ENCODE measurements around the gene PCNX2. TPM values are rescaled to one million over a fixed set of nuclear protein-coding genes. Genes with fewer than 3 reads are reported as not detected.

The PCNX2 gene
- total and polyA plus RNA-seq, 2 of the 13 experiments (the other 11 are each of a cell fraction or from before 2014, with no cell fraction given), result 0.11 to 0.42 TPM

DNA sequence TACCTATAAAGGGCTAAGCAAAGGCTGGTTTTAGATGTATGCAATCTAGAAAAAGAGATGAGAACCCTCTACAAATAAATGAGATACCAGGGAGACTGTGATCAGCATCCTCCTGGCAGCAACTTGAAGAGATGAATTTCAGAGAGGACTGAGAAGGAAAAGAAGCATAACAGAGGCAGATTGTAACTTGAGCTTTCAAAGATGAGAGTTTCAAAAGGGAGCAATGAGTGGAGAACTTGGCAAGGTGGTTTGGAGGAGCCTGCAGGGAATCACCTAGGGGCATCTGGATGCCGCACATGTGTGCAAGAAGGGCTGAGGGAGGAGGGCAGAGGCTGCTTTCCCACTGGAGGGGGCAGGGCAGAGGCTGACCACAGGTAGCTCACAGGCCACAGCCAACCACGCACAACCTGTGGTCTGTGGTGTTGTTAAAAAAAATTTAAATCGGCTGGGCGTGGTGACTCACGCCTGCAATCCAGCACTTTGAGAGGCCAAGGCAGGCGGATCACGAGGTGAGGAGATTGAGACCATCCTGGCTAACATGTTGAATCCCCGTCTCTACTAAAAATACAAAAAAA, 50.2 kb downstream of the PCNX2 start:
- WGBS (ENCODE audit: low lambda C conversion rate), result 82% methylated on average over 8 of the region's 8 CpGs
- no TSS peak for BruUV-seq (replicated peaks)
- Histone ChIP-seq H3K4me3 (replicated peaks in 1 of 3; ENCODE audit: insufficient read depth in 1 of 3, low read depth in 2 of 3, low read length in 3 of 3) (no peak overlapping the region), H3K4me1 (ENCODE audit: insufficient read depth, low read length) (0 out of 2 replicates have a peak, but pooled peaks cover 16% of the 10 kb centered on the region), H3K27ac (ENCODE audit: extremely low read length, insufficient read depth, low read length) (no peak overlapping the region), H3K4me2 (ENCODE audit: low read depth, low read length) (no peak overlapping the region), H3K9me3 (ENCODE audit: low read length) (no peaks in the 10 kb centered on the region), H3K9ac (ENCODE audit: insufficient read depth, low read depth, low read length) (no peak overlapping the region), H4K20me1 (ENCODE audit: insufficient read depth, low read length) (no peaks in the 10 kb centered on the region), H2AFZ (ENCODE audit: low read length) (no peak overlapping the region), H3K36me3 (replicated peaks in 1 of 2; ENCODE audit: control insufficient read depth in 1 of 2, insufficient read depth in 2 of 2, low read length in 2 of 2) (no peaks in the 10 kb centered on the region), H3K79me2 (ENCODE audit: insufficient read depth, low read length) (no peaks in the 10 kb centered on the region), H3K27me3 (ENCODE audit: control insufficient read depth in 1 of 2, insufficient read depth in 2 of 2, low read length in 2 of 2) (no peaks in the 10 kb centered on the region; a peak in 1 of 5 replicates)
- ATAC-seq (no peak), DNase-seq (ENCODE audit: low spot score) (no peak), FAIRE-seq (no peak)
- intact Hi-C loops (cut with micrococcal nuclease; ENCODE audit: unreplicated experiment) (no loop called here), in situ Hi-C loops (cut with HindIII; ENCODE audit: extremely low pct_ligation_motif_present, low pct_unique_long_range_greater_than_20kb) (loop anchor here (25.0 kb wide), 2 partner anchors 1383 to 1483 kb away; no protein-coding TSS in a partner anchor)
- ChIA-PET POLR2A (no interaction called here), CTCF (ENCODE audit: low intra/inter-chr PET ratio, low total read pairs) (no interaction called here)
- TF ChIP-seq SCMH1 (CRISPR knock-in tag; IDR thresholded peaks at IDR 0.05; ENCODE audit: borderline replicate concordance) (no peak), AHR (CRISPR knock-in tag; IDR thresholded peaks at IDR 0.05) (no peak), SETDB1 (CRISPR knock-in tag; IDR thresholded peaks at IDR 0.05; ENCODE audit: borderline replicate concordance) (no peak)
- TF ChIP-seq, protein P1, sequence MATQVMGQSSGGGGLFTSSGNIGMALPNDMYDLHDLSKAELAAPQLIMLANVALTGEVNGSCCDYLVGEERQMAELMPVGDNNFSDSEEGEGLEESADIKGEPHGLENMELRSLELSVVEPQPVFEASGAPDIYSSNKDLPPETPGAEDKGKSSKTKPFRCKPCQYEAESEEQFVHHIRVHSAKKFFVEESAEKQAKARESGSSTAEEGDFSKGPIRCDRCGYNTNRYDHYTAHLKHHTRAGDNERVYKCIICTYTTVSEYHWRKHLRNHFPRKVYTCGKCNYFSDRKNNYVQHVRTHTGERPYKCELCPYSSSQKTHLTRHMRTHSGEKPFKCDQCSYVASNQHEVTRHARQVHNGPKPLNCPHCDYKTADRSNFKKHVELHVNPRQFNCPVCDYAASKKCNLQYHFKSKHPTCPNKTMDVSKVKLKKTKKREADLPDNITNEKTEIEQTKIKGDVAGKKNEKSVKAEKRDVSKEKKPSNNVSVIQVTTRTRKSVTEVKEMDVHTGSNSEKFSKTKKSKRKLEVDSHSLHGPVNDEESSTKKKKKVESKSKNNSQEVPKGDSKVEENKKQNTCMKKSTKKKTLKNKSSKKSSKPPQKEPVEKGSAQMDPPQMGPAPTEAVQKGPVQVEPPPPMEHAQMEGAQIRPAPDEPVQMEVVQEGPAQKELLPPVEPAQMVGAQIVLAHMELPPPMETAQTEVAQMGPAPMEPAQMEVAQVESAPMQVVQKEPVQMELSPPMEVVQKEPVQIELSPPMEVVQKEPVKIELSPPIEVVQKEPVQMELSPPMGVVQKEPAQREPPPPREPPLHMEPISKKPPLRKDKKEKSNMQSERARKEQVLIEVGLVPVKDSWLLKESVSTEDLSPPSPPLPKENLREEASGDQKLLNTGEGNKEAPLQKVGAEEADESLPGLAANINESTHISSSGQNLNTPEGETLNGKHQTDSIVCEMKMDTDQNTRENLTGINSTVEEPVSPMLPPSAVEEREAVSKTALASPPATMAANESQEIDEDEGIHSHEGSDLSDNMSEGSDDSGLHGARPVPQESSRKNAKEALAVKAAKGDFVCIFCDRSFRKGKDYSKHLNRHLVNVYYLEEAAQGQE (IDR thresholded peaks at IDR 0.05; ENCODE audit: borderline replicate concordance in 1 of 2, low read depth in 1 of 2, low read length in 2 of 2), result no peak
- TF ChIP-seq, protein P2, sequence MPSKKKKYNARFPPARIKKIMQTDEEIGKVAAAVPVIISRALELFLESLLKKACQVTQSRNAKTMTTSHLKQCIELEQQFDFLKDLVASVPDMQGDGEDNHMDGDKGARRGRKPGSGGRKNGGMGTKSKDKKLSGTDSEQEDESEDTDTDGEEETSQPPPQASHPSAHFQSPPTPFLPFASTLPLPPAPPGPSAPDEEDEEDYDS (CRISPR knock-in tag; IDR thresholded peaks at IDR 0.05), result no peak
